ENCODE measurements around the gene SLC35F4.

SLC35F4 gene

GRCh38 chr14:57657487-57657886, 208.4 kb downstream of the SLC35F4 start:
- TF ChIP-seq FOXP2 (optimal IDR thresholded peaks at IDR 0.05; ENCODE audit: borderline replicate concordance, extremely low read depth, extremely low read length, insufficient read depth) (no peak), POLR2AphosphoS5 (IDR thresholded peaks at IDR 0.05; ENCODE audit: low read depth, low read length) (no peak), TAF1 (IDR thresholded peaks at IDR 0.05; ENCODE audit: borderline replicate concordance, insufficient read depth, low read length) (no peak)

- no peak for TF ChIP-seq TAF1 (IDR thresholded peaks at IDR 0.05; ENCODE audit: borderline replicate concordance, insufficient read depth, low read length)
- no peak for TF ChIP-seq POLR2AphosphoS5 (IDR thresholded peaks at IDR 0.05; ENCODE audit: low read depth, low read length)
- TF ChIP-seq FOXP2 (optimal IDR thresholded peaks at IDR 0.05; ENCODE audit: borderline replicate concordance, extremely low read depth, extremely low read length, insufficient read depth), result no peak
- no peak for TF ChIP-seq REST (IDR thresholded peaks at IDR 0.05; ENCODE audit: insufficient read depth in 1 of 2, low read depth in 2 of 2, low read length in 2 of 2)
- no peak for TF ChIP-seq SIN3A (IDR thresholded peaks at IDR 0.05; ENCODE audit: borderline replicate concordance, insufficient read depth, low read length)
Measured at GRCh38 chr14:57656853-57657252, 209.0 kb downstream of the SLC35F4 start.

- TF ChIP-seq SIN3A (IDR thresholded peaks at IDR 0.05; ENCODE audit: borderline replicate concordance, insufficient read depth, low read length), result no peak
- TF ChIP-seq REST (IDR thresholded peaks at IDR 0.05; ENCODE audit: insufficient read depth in 1 of 2, low read depth in 2 of 2, low read length in 2 of 2), result no peak
- TF ChIP-seq FOXP2 (optimal IDR thresholded peaks at IDR 0.05; ENCODE audit: borderline replicate concordance, extremely low read depth, extremely low read length, insufficient read depth), result no peak
- TF ChIP-seq POLR2AphosphoS5 (IDR thresholded peaks at IDR 0.05; ENCODE audit: low read depth, low read length), result no peak
- no peak for TF ChIP-seq TAF1 (IDR thresholded peaks at IDR 0.05; ENCODE audit: borderline replicate concordance, insufficient read depth, low read length)
Measured at GRCh38 chr14:57652769-57653168, 213.1 kb downstream of the SLC35F4 start.

- TF ChIP-seq FOXP2 (optimal IDR thresholded peaks at IDR 0.05; ENCODE audit: borderline replicate concordance, extremely low read depth, extremely low read length, insufficient read depth) (no peak), TAF1 (IDR thresholded peaks at IDR 0.05; ENCODE audit: borderline replicate concordance, insufficient read depth, low read length) (no peak), SIN3A (IDR thresholded peaks at IDR 0.05; ENCODE audit: borderline replicate concordance, insufficient read depth, low read length) (no peak), REST (IDR thresholded peaks at IDR 0.05; ENCODE audit: insufficient read depth in 1 of 2, low read depth in 2 of 2, low read length in 2 of 2) (no peak), POLR2AphosphoS5 (IDR thresholded peaks at IDR 0.05; ENCODE audit: low read depth, low read length) (no peak)
Measured at GRCh38 chr14:57641776-57642175, 224.1 kb downstream of the SLC35F4 start.

GRCh38 chr14:57640036-57640435, 225.9 kb downstream of the SLC35F4 start:
- TF ChIP-seq TAF1 (IDR thresholded peaks at IDR 0.05; ENCODE audit: borderline replicate concordance, insufficient read depth, low read length) (no peak), POLR2AphosphoS5 (IDR thresholded peaks at IDR 0.05; ENCODE audit: low read depth, low read length) (no peak), REST (IDR thresholded peaks at IDR 0.05; ENCODE audit: insufficient read depth in 1 of 2, low read depth in 2 of 2, low read length in 2 of 2) (no peak), FOXP2 (optimal IDR thresholded peaks at IDR 0.05; ENCODE audit: borderline replicate concordance, extremely low read depth, extremely low read length, insufficient read depth) (no peak), SIN3A (IDR thresholded peaks at IDR 0.05; ENCODE audit: borderline replicate concordance, insufficient read depth, low read length) (no peak)

All from PFSK-1 (cell line).